GM23338 (cell line): ENCODE measurements around the gene JAKMIP1.

Source experiments
- CTCF ChIP-seq, 2 experiments: fragments of 200-600 bp in 1 of 2; sonication (generic) in 1 of 2; conservative IDR thresholded peaks; 2 replicates each; pipeline versions ENCODE4 v1.5.1 to v1.6.1; 2016 to 2017; ENCODE audit warnings: antibody characterized with exemption in 2 of 2, low read depth in 2 of 2, mild to moderate bottlenecking in 2 of 2, moderate library complexity in 1 of 2
- ETS1 ChIP-seq: IDR thresholded peaks from 2 replicates; pipeline ENCODE4 v1.6.1; 2016; ENCODE audit warnings: antibody characterized with exemption
- EZH2 ChIP-seq: fragments of 200-600 bp; sonication (generic); IDR thresholded peaks from one replicate; pipeline ENCODE4 v1.8.0; 2017; ENCODE audit warnings: antibody characterized with exemption, mild to moderate bottlenecking, low read depth; ENCODE audit not compliant: unreplicated experiment
- EZH2phosphoT487 ChIP-seq: fragments of 200-600 bp; sonication (generic); IDR thresholded peaks from one replicate; pipeline ENCODE4 v1.8.1; 2018; ENCODE audit warnings: antibody characterized with exemption; ENCODE audit not compliant: unreplicated experiment
- JUNB ChIP-seq: IDR thresholded peaks from one replicate; pipeline ENCODE4 v1.6.1; 2016; ENCODE audit warnings: antibody characterized with exemption; ENCODE audit not compliant: unreplicated experiment
- POLR2AphosphoS5 ChIP-seq: IDR thresholded peaks from 2 replicates; pipeline ENCODE4 v1.6.1; 2016; ENCODE audit warnings: antibody characterized with exemption, low read depth

GRCh38 chr4:6199422-6199921 lies 877 bp downstream of the JAKMIP1 start:
- TF ChIP-seq CTCF (conservative IDR thresholded peaks at IDR 0.05; ENCODE audit: low read depth in 2 of 2) (no peak), POLR2AphosphoS5 (no peak), ETS1 (no peak), JUNB (no peak), EZH2 (no peak), EZH2phosphoT487 (no peak)
